Common myeloid progenitor, CD34-positive (primary cell): ENCODE measurements around the gene ZFAND2B. TPM values are rescaled to one million over a fixed set of nuclear protein-coding genes. Genes with fewer than 3 reads are reported as not detected.

Source experiments
- CTCF ChIA-PET: fragments of 350-600 bp; sonication (Branson Sonifier 250); formaldehyde crosslinking; loops from one replicate; lab custom pipeline; 2021; ENCODE audit warnings: antibody characterized with exemption; lab: Charles Lee
- POLR2A ChIA-PET: fragments of 350-600 bp; sonication (Branson Sonifier 250); formaldehyde crosslinking; loops from one replicate; lab custom pipeline; 2021; ENCODE audit warnings: antibody characterized with exemption; lab: Charles Lee
- DNase-seq, 3 donors: peaks; one replicate each; pipeline versions ENCODE4 v3.0.0 to v3.0.0-alpha.2; 2013
- H3K27ac ChIP-seq, 2 experiments: 1 replicate in 1 of 2; 2 replicates in 1 of 2; pipeline ENCODE4 v1.7.0; 2013; ENCODE audit warnings: inconsistent platforms in 2 of 2, low read length in 2 of 2, mild to moderate bottlenecking in 2 of 2, low read depth in 1 of 2, moderate library complexity in 1 of 2; ENCODE audit not compliant: severe bottlenecking in 2 of 2, insufficient read depth in 1 of 2, poor library complexity in 1 of 2
- H3K27me3 ChIP-seq, 5 experiments: replicated peaks in 2 of 5; 1 replicate in 3 of 5; 2 replicates in 2 of 5; pipeline versions ENCODE4 v1.6.1 to v1.7.0; 2013; ENCODE audit warnings: low read length in 4 of 5, mild to moderate bottlenecking in 2 of 5, moderate library complexity in 2 of 5, inconsistent platforms in 1 of 5; ENCODE audit not compliant: insufficient read depth in 5 of 5, control insufficient read depth in 4 of 5
- H3K36me3 ChIP-seq, 4 experiments: 1 replicate in 2 of 4; 2 replicates in 2 of 4; pipeline versions ENCODE4 v1.6.1 to v1.7.0; 2013; ENCODE audit warnings: low read length in 3 of 4, control low read depth in 1 of 4, mild to moderate bottlenecking in 1 of 4; ENCODE audit not compliant: control insufficient read depth in 4 of 4, insufficient read depth in 4 of 4
- H3K4me1 ChIP-seq, 4 experiments: 1 replicate in 3 of 4; 2 replicates in 1 of 4; pipeline versions ENCODE4 v1.6.1 to v1.7.1; 2013; ENCODE audit warnings: low read length in 3 of 4, mild to moderate bottlenecking in 3 of 4, control low read depth in 1 of 4, inconsistent platforms in 1 of 4, moderate library complexity in 1 of 4; ENCODE audit not compliant: control insufficient read depth in 4 of 4, insufficient read depth in 4 of 4; ENCODE audit errors: control extremely low read depth in 1 of 4
- H3K4me3 ChIP-seq, 7 experiments: 1 replicate in 4 of 7; 2 replicates in 3 of 7; pipeline versions ENCODE4 v1.5.1 to v1.7.0; 2013; ENCODE audit warnings: mild to moderate bottlenecking in 7 of 7, low read length in 6 of 7, moderate library complexity in 6 of 7, inconsistent platforms in 2 of 7, low read depth in 2 of 7, control low read depth in 1 of 7; ENCODE audit not compliant: insufficient read depth in 4 of 7, control insufficient read depth in 1 of 7; ENCODE audit errors: extremely low read depth in 1 of 7
- H3K9me3 ChIP-seq, 5 experiments: 1 replicate in 4 of 5; 2 replicates in 1 of 5; pipeline versions ENCODE4 v1.6.1 to v1.7.1; 2013; ENCODE audit warnings: low read length in 4 of 5, mild to moderate bottlenecking in 2 of 5, inconsistent platforms in 1 of 5, low read depth in 1 of 5, moderate library complexity in 1 of 5; ENCODE audit not compliant: control insufficient read depth in 4 of 5, insufficient read depth in 2 of 5; ENCODE audit errors: control extremely low read depth in 1 of 5
- WGBS: methylation state at CpG from one replicate; pipeline ENCODE4 v1.1.5; 2013; ENCODE audit not compliant: insufficient coverage; 5-methylcytosine and 5-hydroxymethylcytosine counted together
- polyA plus RNA-seq: library from polyadenylated mRNA; unstranded; fragments of 120-200 nt; gene quantifications from one replicate; pipeline ENCODE4 v1.2.1, GENCODE V29; 2013

ZFAND2B gene, protein sequence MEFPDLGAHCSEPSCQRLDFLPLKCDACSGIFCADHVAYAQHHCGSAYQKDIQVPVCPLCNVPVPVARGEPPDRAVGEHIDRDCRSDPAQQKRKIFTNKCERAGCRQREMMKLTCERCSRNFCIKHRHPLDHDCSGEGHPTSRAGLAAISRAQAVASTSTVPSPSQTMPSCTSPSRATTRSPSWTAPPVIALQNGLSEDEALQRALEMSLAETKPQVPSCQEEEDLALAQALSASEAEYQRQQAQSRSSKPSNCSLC
- polyA plus RNA-seq = 58.1 TPM

- Histone ChIP-seq H3K4me3 (peak within 1 kb of the TSS; percentile 38 to 90 (median 78)), H3K36me3 (peaks cover 0 to 25% (median 4%) of the 10 kb centered on the region in 4 experiments), H3K27ac (peak within 1 kb of the TSS; percentile 46 to 89), H3K4me1 (peaks cover 23 to 52% (median 51%) of the 10 kb centered on the region in 4 experiments), H3K9me3 (no peaks in the 10 kb centered on the region), H3K27me3 (no peaks in the 10 kb centered on the region)
- CTCF ChIA-PET = interaction anchor here (0.6 to 17.2 kb wide), 11 partner anchors 10 to 320 kb away, joined by 3 to 238 read pairs (median 4); partner anchors contain the start of genes CNPPD1, NHEJ1 and SLC23A3
- DNase-seq = peak; percentile 94 to 98 (median 97)
- WGBS = under 1% methylated on average over 42 of the region's 76 CpGs
- POLR2A ChIA-PET = interaction anchor here (1.3 to 1.8 kb wide), 3 partner anchors 23 to 48 kb away, joined by 4 to 6 read pairs (median 4); partner anchors contain the start of genes ANKZF1 and ATG9A
Measured at GRCh38 chr2:219206328-219207133, at the start of gene ZFAND2B. TSS of gene ZFAND2B (plus strand) at chr2:219206782. CDS start at chr2:219206988, 206 bp downstream.

DNA sequence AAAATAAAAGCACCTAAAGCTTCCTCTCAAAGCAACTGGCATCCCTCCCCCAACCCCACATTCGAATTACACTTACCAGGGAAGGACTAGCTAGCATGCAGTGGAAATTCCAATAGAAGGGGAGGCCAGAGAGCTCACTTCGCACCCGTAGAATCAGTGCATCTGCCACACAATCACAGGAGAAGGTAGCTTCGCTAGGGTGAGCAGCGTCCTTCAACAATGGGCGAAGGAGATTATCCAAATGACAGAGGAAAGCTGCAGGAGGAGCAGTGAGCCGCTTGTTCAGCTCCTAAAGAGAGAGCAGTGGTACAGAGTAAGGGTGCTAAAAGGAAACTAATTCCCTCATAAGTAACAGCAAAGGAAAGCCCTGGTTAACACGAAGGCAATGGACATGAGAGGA is 49.2 kb upstream of the ZFAND2B start:
- CTCF ChIA-PET = interaction anchor here (1.0 to 14.8 kb wide), 18 partner anchors 9 to 305 kb away, joined by 3 to 162 read pairs (median 4); partner anchors contain the start of genes CNPPD1, IHH and SLC23A3
- no peak overlapping the region for H3K27ac ChIP-seq
- WGBS = 98% methylated on average over 6 of the region's 8 CpGs
- peaks cover 6 to 27% (median 13%) of the 10 kb centered on the region in 4 experiments for H3K36me3 ChIP-seq
- no peaks in the 10 kb centered on the region for H3K27me3 ChIP-seq
- no peak overlapping the region for H3K4me3 ChIP-seq
- H3K4me1 ChIP-seq = peaks cover 0 to 14% (median 13%) of the 10 kb centered on the region in 4 experiments
- POLR2A ChIA-PET = no interaction called here
- H3K9me3 ChIP-seq = no peaks in the 10 kb centered on the region
- no peak for DNase-seq

DNA sequence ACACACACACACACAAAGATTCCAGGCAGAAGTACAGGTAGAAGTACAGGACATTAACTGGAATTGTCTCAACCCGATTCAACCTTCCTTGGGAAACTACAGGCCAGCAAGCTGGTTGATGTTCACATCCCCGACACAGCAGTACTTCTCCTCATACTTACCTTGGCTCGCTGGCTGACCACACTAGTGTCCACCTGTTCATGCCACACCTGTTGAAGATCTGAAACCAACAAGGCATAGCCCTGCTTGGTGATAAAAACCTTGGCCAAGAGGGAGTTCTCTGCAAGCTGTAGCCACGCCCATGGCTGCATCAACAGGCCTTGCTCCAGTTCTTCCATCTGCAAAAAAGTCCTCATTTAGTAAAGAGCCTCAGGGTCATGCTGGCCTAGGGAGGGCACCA is 48.6 kb upstream of the ZFAND2B start:
- no peaks in the 10 kb centered on the region for H3K9me3 ChIP-seq
- ChIA-PET POLR2A (no interaction called here), CTCF (interaction anchor here (0.6 to 14.8 kb wide), 19 partner anchors 8 to 611 kb away, joined by 3 to 162 read pairs (median 4); partner anchors contain the start of genes CNPPD1, IHH and SLC23A3)
- H3K36me3 ChIP-seq = peaks cover 6 to 26% (median 13%) of the 10 kb centered on the region in 4 experiments
- H3K27ac ChIP-seq = no peak overlapping the region
- WGBS = 91% methylated on average over 4 of the region's 4 CpGs
- no peaks in the 10 kb centered on the region for H3K27me3 ChIP-seq
- H3K4me1 ChIP-seq = peaks cover 0 to 14% (median 13%) of the 10 kb centered on the region in 4 experiments
- no peak overlapping the region for H3K4me3 ChIP-seq
- no peak for DNase-seq

DNA sequence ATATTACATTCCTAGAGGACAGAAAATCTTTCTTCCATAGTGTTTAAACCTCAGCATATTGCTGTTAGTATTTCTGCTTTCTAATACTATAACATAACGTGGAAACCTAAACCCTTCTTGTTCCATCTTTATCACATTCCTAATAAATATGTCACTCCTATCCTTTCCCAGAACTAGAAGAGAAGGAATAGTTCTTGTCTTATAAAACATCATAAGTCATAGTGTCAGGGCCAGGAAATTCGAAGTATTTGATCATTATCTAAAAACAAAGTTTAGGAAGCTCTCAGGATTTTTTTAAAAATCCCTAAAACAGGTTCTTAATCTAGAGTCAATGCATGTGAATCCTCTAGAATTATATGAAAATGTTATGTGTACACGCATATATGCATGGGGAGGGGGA is 48.0 kb upstream of the ZFAND2B start:
- POLR2A ChIA-PET = no interaction called here
- H3K9me3 ChIP-seq = no peaks in the 10 kb centered on the region
- WGBS = 100% methylated on average over 1 of the region's 3 CpGs
- no peaks in the 10 kb centered on the region for H3K27me3 ChIP-seq
- peaks cover 0 to 14% (median 13%) of the 10 kb centered on the region in 4 experiments for H3K4me1 ChIP-seq
- CTCF ChIA-PET = interaction anchor here (0.6 to 14.8 kb wide), 22 partner anchors 8 to 611 kb away, joined by 3 to 162 read pairs (median 4); partner anchors contain the start of genes CNPPD1, GLB1L, IHH and SLC23A3
- no peak overlapping the region for H3K4me3 ChIP-seq
- no peak overlapping the region for H3K27ac ChIP-seq
- no peak for DNase-seq
- H3K36me3 ChIP-seq = peaks cover 4 to 24% (median 13%) of the 10 kb centered on the region in 4 experiments

DNA sequence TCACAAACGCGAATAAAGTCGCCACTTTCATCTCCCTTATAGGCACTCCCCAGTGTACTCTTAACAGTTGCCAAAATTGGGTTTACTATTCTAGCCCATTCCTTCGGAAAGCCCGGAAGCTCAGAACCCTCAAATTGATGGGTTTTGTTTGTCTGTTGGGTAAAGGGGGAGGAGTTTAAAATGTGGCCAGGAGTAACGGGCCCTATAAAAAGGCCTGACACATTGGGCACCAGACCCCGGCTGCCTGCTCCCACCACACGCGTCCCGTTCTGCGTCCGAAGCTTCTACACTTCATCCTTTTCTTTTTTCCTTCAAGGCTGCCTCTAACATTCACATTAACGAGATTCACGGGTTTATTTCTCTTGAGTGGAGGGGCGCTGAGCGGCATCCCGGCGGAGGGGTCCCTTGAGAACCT is 46.8 kb upstream of the ZFAND2B start:
- Histone ChIP-seq H3K36me3 (peaks cover 0 to 16% (median 10%) of the 10 kb centered on the region in 4 experiments), H3K4me1 (peaks cover 0 to 14% (median 13%) of the 10 kb centered on the region in 4 experiments), H3K9me3 (no peaks in the 10 kb centered on the region), H3K27ac (no peak overlapping the region), H3K4me3 (peak overlapping the region in 6 of 7 experiments; percentile 75 to 84 (median 79)), H3K27me3 (no peaks in the 10 kb centered on the region)
- 14% methylated on average over 15 of the region's 18 CpGs for WGBS
- ChIA-PET CTCF (interaction anchor here (0.6 to 14.8 kb wide), 24 partner anchors 10 to 572 kb away, joined by 3 to 162 read pairs (median 4); partner anchors contain the start of genes CNPPD1, GLB1L, IHH and SLC23A3), POLR2A (no interaction called here)
- DNase-seq = no peak

DNA sequence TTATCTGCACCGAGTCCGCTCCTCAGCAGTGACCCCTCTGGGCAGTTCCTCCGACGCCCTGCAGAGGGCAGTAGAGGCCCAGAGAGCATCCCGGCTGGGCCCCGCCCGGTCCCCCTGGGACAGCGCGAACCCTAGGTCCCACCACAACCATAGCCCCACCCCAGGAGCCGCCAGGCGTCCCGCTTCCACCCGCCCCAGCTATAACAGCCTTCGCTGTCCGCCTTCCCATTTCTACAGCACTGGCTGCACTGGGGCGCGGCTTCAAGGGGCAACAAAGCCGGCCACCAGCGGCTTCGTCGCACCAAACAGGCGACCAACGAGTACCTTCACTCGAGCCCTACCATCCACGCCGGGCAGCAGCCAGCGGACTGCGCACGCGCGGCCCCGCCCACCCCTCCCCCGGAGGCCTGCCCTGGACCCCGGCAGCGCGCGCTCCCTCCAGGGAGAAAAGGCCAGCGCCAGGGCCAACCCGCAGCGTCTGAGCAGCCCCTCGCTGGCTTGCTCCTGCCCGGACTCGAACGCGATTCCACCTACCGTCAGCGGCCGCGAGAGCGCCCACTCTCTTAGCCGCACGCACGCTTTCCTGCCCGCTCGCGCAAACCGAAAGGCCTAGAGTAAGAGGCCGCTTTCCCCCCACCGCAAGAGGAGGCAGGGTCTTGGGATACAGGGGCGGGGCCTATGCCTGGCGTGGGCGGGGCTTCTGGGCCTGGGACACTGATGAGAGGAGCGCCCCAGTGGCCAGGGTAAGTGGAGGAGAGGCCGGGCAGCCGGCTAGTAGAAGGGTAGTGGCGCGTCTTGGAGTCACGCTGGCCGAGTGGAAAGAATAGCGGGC is 46.2 kb upstream of the ZFAND2B start, which contains the start of gene NHEJ1:
NHEJ1 (minus strand) TSS at position 630 of the 832 bp plus-strand sequence. CDS start 2,453 bp downstream, outside the sequence.
- Histone ChIP-seq H3K4me3 (peak within 1 kb of the TSS; percentile 52 to 84 (median 78)), H3K4me1 (peaks cover 0 to 14% (median 13%) of the 10 kb centered on the region in 4 experiments), H3K27me3 (no peaks in the 10 kb centered on the region), H3K36me3 (peaks cover 0 to 16% (median 10%) of the 10 kb centered on the region in 4 experiments), H3K27ac (peak within 1 kb of the TSS in 1 of 2 experiments; percentile 73), H3K9me3 (no peaks in the 10 kb centered on the region)
- peak; percentile 90 to 94 (median 94) for DNase-seq
- POLR2A ChIA-PET = no interaction called here
- CTCF ChIA-PET = interaction anchor here (0.6 to 14.8 kb wide), 20 partner anchors 10 to 573 kb away, joined by 3 to 162 read pairs (median 5); partner anchors contain the start of genes CNPPD1, GLB1L, IHH and SLC23A3
- under 1% methylated on average over 56 of the region's 70 CpGs for WGBS
